DMS 273 treated with DMSO at 0.1 percent for 48 hours (cell line): Measurements from ENCODE around the gene CCDC182.
A peak's percentile ranks its signal among the peaks of the same experiment; 100 is the strongest.

Experiments used
- DNase-seq: peaks from one replicate; lab custom pipeline; 2025; lab: John Stamatoyannopoulos, UW

The CCDC182 gene

GRCh38 chr17:57757735-57758134 is 12.6 kb upstream of the CCDC182 start:
- DNase-seq: no peak

- DNase-seq: no peak
These were observed 11.9 kb upstream of the CCDC182 start for GRCh38 chr17:57756951-57757350.

GRCh38 chr17:57755480-57756070 is 10.5 kb upstream of the CCDC182 start:
- no peak for DNase-seq

- DNase-seq: no peak
These were observed 7.2 kb upstream of the CCDC182 start for GRCh38 chr17:57752031-57752905.

- DNase-seq: no peak
These were observed 6.4 kb upstream of the CCDC182 start for GRCh38 chr17:57751348-57751971.

GRCh38 chr17:57750895-57751294 is 5.8 kb upstream of the CCDC182 start:
- no peak for DNase-seq

GRCh38 chr17:57750109-57750871 is 5.2 kb upstream of the CCDC182 start:
- no peak for DNase-seq

- DNase-seq: no peak
These were observed 4.6 kb upstream of the CCDC182 start for GRCh38 chr17:57749701-57750100.

- peak; percentile 64 for DNase-seq
These were observed 2.3 kb upstream of the CCDC182 start for GRCh38 chr17:57747221-57748017.

- DNase-seq: no peak
These were observed 1.1 kb upstream of the CCDC182 start for GRCh38 chr17:57746221-57746620.

GRCh38 chr17:57744195-57745170 is 616 bp downstream of the CCDC182 start:
- DNase-seq: no peak

- no peak for DNase-seq
These were observed 4.9 kb downstream of the CCDC182 start for GRCh38 chr17:57740235-57740528.

- peak; percentile 19 for DNase-seq
These were observed 5.5 kb downstream of the CCDC182 start for GRCh38 chr17:57739402-57740234.

GRCh38 chr17:57737450-57737849 is 7.6 kb downstream of the CCDC182 start:
- no peak for DNase-seq

GRCh38 chr17:57735707-57736106 is 9.4 kb downstream of the CCDC182 start:
- DNase-seq: no peak

- DNase-seq: no peak
These were observed 9.9 kb downstream of the CCDC182 start for GRCh38 chr17:57735230-57735629.

GRCh38 chr17:57733085-57733484 is 12.0 kb downstream of the CCDC182 start:
- no peak for DNase-seq

- DNase-seq: no peak
These were observed 13.0 kb downstream of the CCDC182 start for GRCh38 chr17:57732062-57732461.

GRCh38 chr17:57730026-57730701 is 14.9 kb downstream of the CCDC182 start:
- no peak for DNase-seq
